ENCODE measurements around the gene CFAP299. TPM values are rescaled to one million over a fixed set of nuclear protein-coding genes. Genes with fewer than 3 reads are reported as not detected.

The CFAP299 gene
- total and polyA plus RNA-seq, 9 of the 15 experiments (the other 6 are each of a cell fraction or from before 2014, with no cell fraction given): 0.09 to 3.0 (median 0.76) TPM

DNA sequence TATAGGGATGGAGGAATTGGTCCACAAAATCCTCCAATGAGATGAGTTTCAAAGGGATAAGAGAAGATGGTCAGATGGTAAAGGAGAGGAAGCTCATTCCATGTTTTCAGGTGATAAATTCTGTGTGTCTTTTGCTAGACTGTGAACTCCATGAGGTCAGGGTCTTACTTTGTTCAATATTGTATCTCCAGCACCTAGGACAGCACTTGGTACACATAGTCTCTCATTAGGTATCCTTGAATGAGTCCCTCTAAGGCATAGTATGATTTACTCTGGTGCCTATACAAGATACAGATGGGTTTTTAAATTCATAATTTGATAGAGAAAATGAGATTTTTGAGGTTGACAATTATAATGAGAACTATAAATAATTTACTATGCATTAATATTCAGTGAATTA lies 510.7 kb downstream of the CFAP299 start:
- H3K27ac ChIP-seq (ENCODE audit: extremely low read depth, low read depth, low read length): no peak overlapping the region
- no peaks in the 10 kb centered on the region for H3K4me1 ChIP-seq (replicated peaks in 1 of 2; ENCODE audit: control insufficient read depth in 2 of 2, insufficient read depth in 2 of 2, low read length in 2 of 2)
- no peak overlapping the region for H3K9ac ChIP-seq (ENCODE audit: insufficient read depth in 1 of 2, low read depth in 2 of 2, low read length in 2 of 2)
- no peaks in the 10 kb centered on the region for H3K9me1 ChIP-seq (ENCODE audit: control insufficient read depth, insufficient read depth, low read length)
- in situ Hi-C loops (cut with MboI): no loop called here
- H3K36me3 ChIP-seq (ENCODE audit: control insufficient read depth, insufficient read depth, low read length): no peaks in the 10 kb centered on the region
- intact Hi-C loops (cut with micrococcal nuclease): no loop called here
- TF ChIP-seq, protein P1, sequence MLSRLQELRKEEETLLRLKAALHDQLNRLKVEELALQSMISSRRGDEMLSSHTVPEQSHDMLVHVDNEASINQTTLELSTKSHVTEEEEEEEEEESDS (CRISPR knock-in tag; IDR thresholded peaks at IDR 0.05): no peak
- TF ChIP-seq, protein P2, sequence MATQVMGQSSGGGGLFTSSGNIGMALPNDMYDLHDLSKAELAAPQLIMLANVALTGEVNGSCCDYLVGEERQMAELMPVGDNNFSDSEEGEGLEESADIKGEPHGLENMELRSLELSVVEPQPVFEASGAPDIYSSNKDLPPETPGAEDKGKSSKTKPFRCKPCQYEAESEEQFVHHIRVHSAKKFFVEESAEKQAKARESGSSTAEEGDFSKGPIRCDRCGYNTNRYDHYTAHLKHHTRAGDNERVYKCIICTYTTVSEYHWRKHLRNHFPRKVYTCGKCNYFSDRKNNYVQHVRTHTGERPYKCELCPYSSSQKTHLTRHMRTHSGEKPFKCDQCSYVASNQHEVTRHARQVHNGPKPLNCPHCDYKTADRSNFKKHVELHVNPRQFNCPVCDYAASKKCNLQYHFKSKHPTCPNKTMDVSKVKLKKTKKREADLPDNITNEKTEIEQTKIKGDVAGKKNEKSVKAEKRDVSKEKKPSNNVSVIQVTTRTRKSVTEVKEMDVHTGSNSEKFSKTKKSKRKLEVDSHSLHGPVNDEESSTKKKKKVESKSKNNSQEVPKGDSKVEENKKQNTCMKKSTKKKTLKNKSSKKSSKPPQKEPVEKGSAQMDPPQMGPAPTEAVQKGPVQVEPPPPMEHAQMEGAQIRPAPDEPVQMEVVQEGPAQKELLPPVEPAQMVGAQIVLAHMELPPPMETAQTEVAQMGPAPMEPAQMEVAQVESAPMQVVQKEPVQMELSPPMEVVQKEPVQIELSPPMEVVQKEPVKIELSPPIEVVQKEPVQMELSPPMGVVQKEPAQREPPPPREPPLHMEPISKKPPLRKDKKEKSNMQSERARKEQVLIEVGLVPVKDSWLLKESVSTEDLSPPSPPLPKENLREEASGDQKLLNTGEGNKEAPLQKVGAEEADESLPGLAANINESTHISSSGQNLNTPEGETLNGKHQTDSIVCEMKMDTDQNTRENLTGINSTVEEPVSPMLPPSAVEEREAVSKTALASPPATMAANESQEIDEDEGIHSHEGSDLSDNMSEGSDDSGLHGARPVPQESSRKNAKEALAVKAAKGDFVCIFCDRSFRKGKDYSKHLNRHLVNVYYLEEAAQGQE (IDR thresholded peaks at IDR 0.05; ENCODE audit: borderline replicate concordance): 0 out of 2 replicates have a peak, but pooled peaks have one; percentile 4
- TF ChIP-seq, protein P2 (CRISPR knock-in tag; IDR thresholded peaks at IDR 0.05; ENCODE audit: low read depth): no peak
- TF ChIP-seq ETS2 (tag; IDR thresholded peaks at IDR 0.05; ENCODE audit: borderline replicate concordance, poor library complexity, severe bottlenecking) (no peak), MYBL2 (IDR thresholded peaks at IDR 0.05; ENCODE audit: low read depth) (no peak), MYBL2 (CRISPR knock-in tag; IDR thresholded peaks at IDR 0.05; ENCODE audit: borderline replicate concordance) (no peak), ARID1B (IDR thresholded peaks at IDR 0.05) (no peak)
- TF ChIP-seq, protein P3, sequence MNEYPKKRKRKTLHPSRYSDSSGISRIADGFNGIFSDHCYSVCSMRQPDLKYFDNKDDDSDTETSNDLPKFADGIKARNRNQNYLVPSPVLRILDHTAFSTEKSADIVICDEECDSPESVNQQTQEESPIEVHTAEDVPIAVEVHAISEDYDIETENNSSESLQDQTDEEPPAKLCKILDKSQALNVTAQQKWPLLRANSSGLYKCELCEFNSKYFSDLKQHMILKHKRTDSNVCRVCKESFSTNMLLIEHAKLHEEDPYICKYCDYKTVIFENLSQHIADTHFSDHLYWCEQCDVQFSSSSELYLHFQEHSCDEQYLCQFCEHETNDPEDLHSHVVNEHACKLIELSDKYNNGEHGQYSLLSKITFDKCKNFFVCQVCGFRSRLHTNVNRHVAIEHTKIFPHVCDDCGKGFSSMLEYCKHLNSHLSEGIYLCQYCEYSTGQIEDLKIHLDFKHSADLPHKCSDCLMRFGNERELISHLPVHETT (CRISPR knock-in tag; conservative IDR thresholded peaks at IDR 0.05 in 1 of 2, IDR thresholded peaks at IDR 0.05 in 1 of 2): no peak
- no peaks in the 10 kb centered on the region for H3K9me3 ChIP-seq (replicated peaks; ENCODE audit: control insufficient read depth, insufficient read depth, low read depth, low read length)
- no peaks in the 10 kb centered on the region for H3K79me2 ChIP-seq (ENCODE audit: control insufficient read depth, insufficient read depth, low read length)
- H3K4me3 ChIP-seq: no peak overlapping the region
- no peak for ATAC-seq
- no peak for DNase-seq (ENCODE audit: extremely low read depth in 1 of 4, low spot score in 3 of 4)
- ChIA-PET POLR2A (no interaction called here), CTCF (ENCODE audit: low intra/inter-chr PET ratio) (no interaction called here)
- BruUV-seq (replicated peaks): no TSS peak
- no peaks in the 10 kb centered on the region for H4K20me1 ChIP-seq (replicated peaks; ENCODE audit: control insufficient read depth, insufficient read depth, low read length)
- H3K27me3 ChIP-seq (ENCODE audit: control insufficient read depth in 2 of 2, insufficient read depth in 2 of 2, low read length in 2 of 2): no peaks in the 10 kb centered on the region
- H2AFZ ChIP-seq (ENCODE audit: low read depth, low read length): no peak overlapping the region
- no peak overlapping the region for H3K4me2 ChIP-seq (ENCODE audit: insufficient read depth, low read length)
- FAIRE-seq: no peak

Measured in K562 (cell line).